Pancreas (tissue), 10 donors: ENCODE measurements around the gene ATXN7L3. TPM values are rescaled to one million over a fixed set of nuclear protein-coding genes. Genes with fewer than 3 reads are reported as not detected.

ENCODE experiments used
- ATAC-seq, 4 donors: fragments of 200-7000 bp; cut with Tn5 transposase; one replicate each; pipeline versions ENCODE4 v1.8.0 to v1.9.1; 2020; ENCODE audit warnings: mild to moderate bottlenecking in 4 of 4, moderate library complexity in 4 of 4
- DNase-seq, 6 donors: peaks; one replicate each; pipeline ENCODE4 v3.0.0-alpha.2; 2020
- FAIRE-seq: peaks from 2 replicates; lab custom pipeline; 2012; peaks lifted over from hg19 to GRCh38; lab: Jason Lieb, UNC
- H3K27ac ChIP-seq, 4 donors: fragments of 200-600 bp; sonication (generic); 1 replicate in 3 of 4; 2 replicates in 1 of 4; pipeline versions ENCODE4 v1.5.0 to v1.8.0; 2020
- H3K27me3 ChIP-seq, 4 donors: fragments of 200-600 bp; one replicate each; pipeline ENCODE4 v1.8.0; 2021
- H3K36me3 ChIP-seq, 3 donors: fragments of 200-600 bp; sonication (generic) in 1 of 3; one replicate each; pipeline versions ENCODE4 v1.5.0 to v1.8.0; 2020 to 2021
- H3K4me1 ChIP-seq, 3 donors: fragments of 200-600 bp; one replicate each; pipeline ENCODE4 v1.8.0; 2021
- H3K4me3 ChIP-seq, 4 donors: fragments of 200-600 bp; sonication (generic) in 2 of 4; one replicate each; pipeline versions ENCODE4 v1.5.0 to v1.8.0; 2020 to 2021
- H3K9me3 ChIP-seq, 4 donors: fragments of 200-600 bp; one replicate each; pipeline ENCODE4 v1.8.0; 2021
- CTCF ChIP-seq, 4 donors: fragments of 200-600 bp; sonication (generic) in 3 of 4; IDR thresholded peaks; one replicate each; pipeline versions ENCODE4 v1.5.0 to v1.8.0; 2021; ENCODE audit warnings: antibody characterized with exemption in 4 of 4
- WGBS, 2 donors: extraction: QIAGEN DNeasy Blood & Tissue Kit; methylation state at CpG; one replicate each; pipeline ENCODE4 v1.1.7; 2013; 5-methylcytosine and 5-hydroxymethylcytosine counted together
- intact Hi-C, 3 donors: fragments of 100-400 bp; cut with DNase I; formaldehyde crosslinking; loops; one replicate each; pipeline versions ENCODE4 v1.11.1 to v1.14.2; 2022
- polyA plus RNA-seq, 2 donors: library from polyadenylated mRNA; stranded (reverse); fragments of 200-250 nt; gene quantifications; one replicate each; pipeline ENCODE4 v1.2.3, GENCODE V29; 2013
- total RNA-seq, 6 donors: library from RNA; stranded (reverse); fragmentation: NEBNext Ultra II Directional in 4 of 6; extraction: Animal tissue kit (Norgen Biotek cat#: 25700) in 4 of 6; gene quantifications; one replicate each; pipeline versions ENCODE4 v1.2.1 to v1.2.4, GENCODE V29; 2021 to 2023
- donor health status: healthy with polysubstance abuse.
- donor health status: DM: no; HTN: no; CAD: no; lungs with moderate emphysema.
- donor health status: DM: no; HTN: no; CAD: no.
- donor health status: control.
- donor health status: control.
- donor health status: Bipolar disorder and iron deficiency.
- donor health status: DM: yes; HTN: yes; CAD: no.
- donor health status: DM: no; HTN: no; CAD: no.
- donor health status: DM: no; HTN: no; CAD: no.
- donor health status: DM: yes; HTN: yes; CAD: no.

Gene ATXN7L3
- total and polyA plus RNA-seq, 8 donors, result 21.1 to 38.0 (median 27.3) TPM

GRCh38 chr17:44187131-44187899 lies 12.4 kb downstream of the ATXN7L3 start:
- intact Hi-C loops, result no loop called here
- peak overlapping the region; percentile 57 to 78 (median 66) for H3K4me3 ChIP-seq
- no peaks in the 10 kb centered on the region for H3K9me3 ChIP-seq
- no peaks in the 10 kb centered on the region for H3K36me3 ChIP-seq
- H3K27ac ChIP-seq, result peak overlapping the region; percentile 92 to 99 (median 94)
- ATAC-seq (peak; percentile 51 to 73 (median 68)), DNase-seq (peak in 2 of 6 donors; percentile 54 to 84), FAIRE-seq (no peak)
- peaks cover 0 to 24% (median 7%) of the 10 kb centered on the region in 3 donors for H3K4me1 ChIP-seq
- no peak for TF ChIP-seq CTCF (IDR thresholded peaks at IDR 0.05)
- WGBS, 2 donors, result 2 to 3% methylated on average over 32 of the region's 32 CpGs
- no peaks in the 10 kb centered on the region for H3K27me3 ChIP-seq

- intact Hi-C loops, result no loop called here
- ATAC-seq (peak; percentile 90 to 98 (median 94)), FAIRE-seq (peak; percentile 98), DNase-seq (peak; percentile 99 to 100 (median 99))
- Histone ChIP-seq H3K4me3 (peak within 1 kb of the TSS; percentile 65 to 78 (median 70)), H3K4me1 (peaks cover 0 to 24% (median 7%) of the 10 kb centered on the region in 3 donors), H3K27me3 (no peaks in the 10 kb centered on the region), H3K36me3 (no peaks in the 10 kb centered on the region), H3K27ac (peak within 1 kb of the TSS; percentile 92 to 99 (median 94)), H3K9me3 (no peaks in the 10 kb centered on the region)
- no peak for TF ChIP-seq CTCF (IDR thresholded peaks at IDR 0.05)
- 0% methylated on average over 46 to 50 of the region's 50 CpGs for WGBS, 2 donors
Observed at GRCh38 chr17:44186307-44187130, 13.2 kb downstream of the ATXN7L3 start, which contains the start of gene TMUB2. TMUB2 (plus strand) TSS chr17:44186972; CDS start chr17:44187709, 737 bp downstream.

GRCh38 chr17:44184212-44184810 lies 15.4 kb downstream of the ATXN7L3 start:
- DNase-seq, result no peak
- TF ChIP-seq CTCF (IDR thresholded peaks at IDR 0.05), result no peak
- WGBS, 2 donors, result 72 to 77% methylated on average over 8 of the region's 8 CpGs
- intact Hi-C loops, result no loop called here
- H3K9me3 ChIP-seq, result no peaks in the 10 kb centered on the region
- no peaks in the 10 kb centered on the region for H3K36me3 ChIP-seq
- no peak for FAIRE-seq
- peaks cover 0 to 24% (median 7%) of the 10 kb centered on the region in 3 donors for H3K4me1 ChIP-seq
- no peak for ATAC-seq
- no peak overlapping the region for H3K4me3 ChIP-seq
- H3K27ac ChIP-seq, result no peak overlapping the region
- no peaks in the 10 kb centered on the region for H3K27me3 ChIP-seq

GRCh38 chr17:44183024-44183423 lies 16.7 kb downstream of the ATXN7L3 start:
- Histone ChIP-seq H3K36me3 (no peaks in the 10 kb centered on the region), H3K27me3 (no peaks in the 10 kb centered on the region), H3K27ac (no peak overlapping the region), H3K4me3 (no peak overlapping the region), H3K4me1 (peaks cover 0 to 19% (median 7%) of the 10 kb centered on the region in 3 donors), H3K9me3 (no peaks in the 10 kb centered on the region)
- ATAC-seq (no peak), FAIRE-seq (no peak), DNase-seq (no peak)
- no peak for TF ChIP-seq CTCF (IDR thresholded peaks at IDR 0.05)
- WGBS, 2 donors, result 90 to 93% methylated on average over 2 of the region's 2 CpGs
- intact Hi-C loops, result no loop called here
